ENCODE data around the gene RAD51B.

DNA sequence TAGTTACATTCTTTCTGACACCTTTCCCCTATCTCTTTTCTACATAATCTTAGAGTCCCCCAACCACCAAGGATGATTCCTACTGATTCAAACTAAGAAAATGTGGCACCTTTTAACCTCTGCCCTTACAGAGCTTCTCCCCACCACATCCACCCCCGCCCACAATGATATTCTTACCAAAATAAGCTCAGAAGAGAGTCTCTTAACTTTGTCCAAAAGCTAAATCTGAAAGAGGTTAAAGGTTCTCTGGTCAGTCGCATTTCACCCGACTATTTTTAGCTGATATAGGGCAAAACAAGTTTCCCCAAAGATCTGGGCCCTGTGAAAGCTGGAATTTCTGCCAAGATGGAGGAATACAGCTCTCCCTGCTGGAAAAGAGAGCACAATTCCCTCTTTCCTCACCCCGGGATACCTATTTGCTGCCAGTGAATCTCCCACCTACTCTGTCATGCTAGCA, 844.7 kb downstream of the RAD51B start:
- TF ChIP-seq CTCF (IDR thresholded peaks at IDR 0.05) (no peak), POLR2A (IDR thresholded peaks at IDR 0.05) (no peak), POLR2AphosphoS5 (IDR thresholded peaks at IDR 0.05) (no peak)
